HG03066 (cell line): Measurements from ENCODE around the gene LRRC73.
"Not testable (repeated sequence)": the region's sequence is repeated elsewhere in the genome, so short reads cannot be mapped to it uniquely, and the experiment has no call there.

ENCODE experiments used
- ATAC-seq: cut with Tn5 transposase; IDR thresholded peaks from one replicate; pipeline ENCODE4 v1.9.1; 2021; ENCODE audit warnings: low read depth; ENCODE audit not compliant: unreplicated experiment

LRRC73 gene

DNA sequence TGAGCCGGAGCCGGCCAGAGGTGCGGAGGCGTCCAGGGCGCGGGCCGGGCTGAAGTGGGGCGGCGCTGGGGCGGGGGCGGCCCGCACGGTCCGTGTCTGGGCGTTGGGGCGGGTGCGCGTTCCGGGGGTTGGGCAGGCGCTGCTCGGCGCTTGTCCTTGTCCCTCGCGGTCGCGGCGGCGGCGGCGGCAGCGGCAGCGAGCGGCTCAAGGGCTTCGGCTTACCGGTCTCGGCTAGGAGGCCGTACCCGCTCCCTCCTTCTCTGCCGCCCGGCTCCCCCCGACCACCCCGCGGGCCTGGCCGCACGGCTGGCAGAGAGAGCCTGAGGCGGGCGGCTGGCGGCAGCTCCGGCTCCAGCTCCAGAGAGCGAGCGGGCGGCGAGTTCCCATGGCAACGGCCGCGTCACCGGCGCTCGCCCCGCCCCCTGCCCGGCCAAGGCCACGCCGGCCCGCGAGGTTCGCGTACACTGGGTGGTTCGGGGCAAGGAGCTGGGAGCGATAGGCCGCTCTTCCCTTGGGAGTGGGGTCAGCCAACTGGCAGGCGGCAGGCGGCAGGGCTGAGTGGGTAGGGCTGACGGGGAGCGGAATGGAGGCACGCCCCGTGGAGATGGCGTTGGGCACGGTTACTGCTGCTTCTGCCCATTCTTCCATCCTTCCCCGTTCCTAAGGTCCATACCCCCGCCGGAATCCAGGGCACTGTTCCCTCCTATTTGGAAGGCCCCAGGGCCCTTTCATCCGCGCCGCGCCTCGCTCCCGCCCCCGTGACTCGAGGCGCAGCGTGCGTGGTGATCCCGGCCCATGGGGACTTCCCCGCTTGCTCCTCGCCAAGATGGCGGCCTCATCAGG, at the start of gene LRRC73:
Gene LRRC73, minus strand, starts transcription at position 363 of the 843 bp plus-strand sequence. CDS start 561 bp downstream, outside the sequence.
- peak; percentile 64 for ATAC-seq

- no peak for ATAC-seq
Observed at GRCh38 chr6:43559328-43559727, 49.2 kb upstream of the LRRC73 start.

- not testable (repeated sequence) for ATAC-seq
Observed at GRCh38 chr6:43557620-43558019, 47.5 kb upstream of the LRRC73 start.

GRCh38 chr6:43547222-43547621, 37.1 kb upstream of the LRRC73 start:
- ATAC-seq = no peak

- ATAC-seq = no peak
Observed at GRCh38 chr6:43544461-43544860, 34.3 kb upstream of the LRRC73 start.

GRCh38 chr6:43541774-43542471, 31.8 kb upstream of the LRRC73 start:
- ATAC-seq = peak; percentile 80

DNA sequence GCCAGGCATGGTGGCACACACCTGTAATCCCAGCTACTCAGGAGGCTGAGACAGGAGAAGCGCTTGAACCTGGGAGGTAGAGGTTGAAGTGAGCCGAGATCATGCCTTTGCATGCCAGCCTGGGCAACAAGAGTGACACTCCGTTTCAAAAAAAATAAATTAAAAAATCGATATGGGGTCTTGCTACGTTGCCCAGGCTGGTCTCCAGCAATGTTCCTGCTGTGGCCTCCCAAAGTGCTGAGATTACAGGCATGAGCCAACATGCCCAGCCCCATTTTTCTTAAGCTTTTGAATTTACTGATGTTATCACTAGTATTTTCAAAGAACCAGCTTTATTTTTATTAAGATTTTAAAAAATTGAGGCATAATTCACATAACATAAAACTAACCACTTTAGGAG, 30.4 kb upstream of the LRRC73 start:
- no peak for ATAC-seq

DNA sequence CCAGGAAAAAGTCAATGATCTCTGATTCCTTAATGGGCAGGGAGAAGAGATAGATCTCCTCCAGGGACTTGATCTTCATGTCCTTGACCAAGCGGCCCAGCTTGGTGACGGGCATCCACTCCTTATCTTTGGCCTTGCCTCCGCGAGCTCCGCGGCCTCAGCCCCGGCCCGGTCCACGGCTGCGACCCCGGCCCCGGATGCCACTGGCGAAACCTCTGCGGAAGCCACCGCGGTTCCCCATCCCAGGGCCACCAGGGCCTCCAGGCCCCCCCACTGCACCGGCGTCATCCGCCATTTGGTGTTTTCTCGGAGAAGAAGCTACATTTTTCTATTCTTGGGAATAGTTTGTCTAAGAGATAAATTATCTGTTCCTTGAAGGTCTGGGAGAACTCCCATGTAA, 29.3 kb upstream of the LRRC73 start:
- not testable (repeated sequence) for ATAC-seq

DNA sequence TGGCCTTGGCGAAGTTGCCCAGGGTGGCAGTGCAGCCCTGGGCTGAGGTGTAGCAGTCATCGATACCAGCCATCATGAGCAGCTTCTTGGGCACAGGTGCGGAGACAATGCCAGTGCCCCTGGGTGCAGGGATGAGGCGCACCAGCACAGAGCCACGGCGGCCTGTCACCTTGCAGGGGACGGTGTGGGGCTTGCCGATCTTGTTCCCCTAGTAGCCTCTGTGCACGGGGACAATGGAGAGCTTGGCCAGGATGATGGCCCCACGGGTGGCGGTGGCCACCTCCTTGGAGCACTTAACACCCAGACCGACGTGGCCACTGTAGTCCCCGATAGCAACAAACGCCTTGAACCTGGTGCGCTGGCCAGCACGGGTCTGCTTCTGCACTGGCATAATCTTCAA, 28.8 kb upstream of the LRRC73 start:
- not testable (repeated sequence) for ATAC-seq

DNA sequence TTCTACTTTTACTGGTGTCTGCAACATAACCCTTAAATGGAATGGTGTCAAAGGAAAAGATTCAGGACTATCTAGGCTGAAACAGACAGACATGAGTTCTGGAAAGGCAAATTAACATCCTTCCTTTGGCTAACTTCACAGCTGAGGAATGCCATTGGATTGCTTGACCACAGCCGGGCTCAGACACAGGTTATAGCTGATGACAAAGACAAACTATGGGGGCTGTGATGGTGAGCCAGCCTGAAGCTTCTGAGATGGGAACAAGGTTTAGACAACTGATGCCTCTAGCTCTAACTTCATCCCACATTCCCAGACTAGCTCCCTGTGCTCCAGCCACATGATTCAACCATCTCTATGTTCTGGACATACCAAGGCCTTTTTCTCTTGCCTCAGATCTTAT, 22.1 kb upstream of the LRRC73 start:
- no peak for ATAC-seq

- no peak for ATAC-seq
Observed at GRCh38 chr6:43524483-43524961, 14.4 kb upstream of the LRRC73 start.

DNA sequence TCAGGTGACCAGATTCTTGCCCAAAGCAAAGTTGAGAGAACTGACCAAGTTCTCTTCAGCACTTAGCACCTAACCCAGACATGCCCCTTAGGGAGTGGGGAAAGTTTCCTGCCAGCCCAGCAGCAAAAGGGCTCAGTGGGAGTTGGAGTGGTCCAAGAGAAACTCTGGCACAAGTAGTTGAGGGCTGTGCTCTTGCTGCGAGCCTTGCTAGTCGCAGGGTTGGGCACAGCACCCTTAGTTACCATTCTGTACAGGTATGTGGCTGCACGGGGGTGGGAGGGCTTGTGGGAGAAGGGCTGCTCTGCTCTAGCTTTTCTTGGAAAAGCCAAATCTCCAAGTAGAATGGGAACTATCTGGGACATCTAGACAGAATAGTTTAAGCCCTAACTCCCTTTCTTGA, 13.1 kb upstream of the LRRC73 start:
- no peak for ATAC-seq

DNA sequence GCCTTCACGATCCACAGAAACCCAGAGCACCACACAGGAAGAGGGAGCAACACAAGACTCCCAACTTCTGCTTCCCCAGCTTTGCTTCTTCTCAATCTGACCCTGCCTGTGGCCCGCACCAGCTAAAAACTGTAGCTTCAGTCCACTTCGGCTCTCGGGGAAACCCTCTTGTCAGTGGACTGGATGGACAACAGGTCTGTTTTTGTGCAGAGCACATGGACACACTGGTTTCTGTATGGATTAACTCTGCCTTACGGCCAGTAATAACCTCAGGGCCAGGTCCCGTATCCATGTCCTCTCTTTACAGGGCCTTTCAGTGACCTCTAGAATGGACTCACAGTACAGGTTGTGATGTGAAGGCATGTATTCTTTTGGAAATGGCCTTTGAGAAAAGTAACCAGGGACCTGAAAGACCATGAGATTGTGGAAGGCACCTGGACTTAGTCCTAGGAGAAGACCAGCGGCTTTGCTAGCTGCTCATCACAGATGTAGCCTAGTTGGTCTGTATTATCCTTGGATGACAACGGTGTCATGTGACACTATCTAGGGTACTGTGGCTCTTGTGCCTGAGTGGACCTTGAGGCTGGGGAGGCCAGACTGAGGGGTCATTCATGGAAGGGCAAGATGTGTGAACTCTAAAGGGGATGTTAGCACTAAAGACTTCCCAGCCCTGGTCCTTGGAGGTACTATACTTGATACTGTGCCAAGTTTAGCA, 12.6 kb upstream of the LRRC73 start:
- ATAC-seq = no peak

GRCh38 chr6:43521836-43522235, 11.7 kb upstream of the LRRC73 start:
- no peak for ATAC-seq

GRCh38 chr6:43520097-43520496, 10.0 kb upstream of the LRRC73 start:
- ATAC-seq = no peak

DNA sequence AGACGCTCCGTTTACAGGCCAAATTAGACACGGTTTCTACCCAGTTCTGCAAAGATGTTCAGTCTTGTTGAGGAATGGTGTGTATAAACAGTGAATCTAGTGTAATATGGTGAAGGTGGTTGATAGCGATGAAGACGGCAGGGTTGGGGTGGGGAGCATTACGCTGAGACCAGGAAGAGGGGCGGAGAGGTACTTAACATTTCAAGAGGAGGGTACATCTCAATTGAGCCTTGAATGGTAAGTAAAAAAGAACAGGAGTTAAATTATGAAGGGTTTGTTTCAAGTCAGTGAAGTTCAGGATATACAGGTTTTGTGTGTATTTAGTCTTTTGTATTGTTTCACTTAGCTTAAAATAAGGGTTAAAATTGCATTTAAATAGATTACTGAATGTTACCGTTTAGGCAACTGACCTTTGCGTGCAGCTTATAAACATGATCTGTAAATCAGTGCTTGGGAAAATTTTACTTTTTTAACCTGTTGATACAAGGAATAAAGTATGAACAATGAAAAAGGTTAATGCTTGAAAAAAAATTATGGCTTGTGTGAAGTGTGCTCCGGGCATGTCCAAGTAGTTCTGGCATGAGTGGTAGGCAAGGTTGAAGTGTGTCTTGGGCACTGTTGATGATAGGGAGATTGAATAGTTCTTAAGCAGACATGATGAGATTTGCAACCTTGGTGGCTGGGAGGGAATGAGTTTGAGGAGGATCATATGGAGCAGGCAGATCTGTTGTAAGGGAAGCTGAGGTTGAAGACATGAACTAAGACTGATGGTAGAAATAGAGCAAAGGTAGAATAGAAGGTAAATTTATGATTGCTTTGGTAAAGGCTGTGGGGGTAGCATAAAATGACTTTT, 7.6 kb upstream of the LRRC73 start:
- ATAC-seq = no peak

DNA sequence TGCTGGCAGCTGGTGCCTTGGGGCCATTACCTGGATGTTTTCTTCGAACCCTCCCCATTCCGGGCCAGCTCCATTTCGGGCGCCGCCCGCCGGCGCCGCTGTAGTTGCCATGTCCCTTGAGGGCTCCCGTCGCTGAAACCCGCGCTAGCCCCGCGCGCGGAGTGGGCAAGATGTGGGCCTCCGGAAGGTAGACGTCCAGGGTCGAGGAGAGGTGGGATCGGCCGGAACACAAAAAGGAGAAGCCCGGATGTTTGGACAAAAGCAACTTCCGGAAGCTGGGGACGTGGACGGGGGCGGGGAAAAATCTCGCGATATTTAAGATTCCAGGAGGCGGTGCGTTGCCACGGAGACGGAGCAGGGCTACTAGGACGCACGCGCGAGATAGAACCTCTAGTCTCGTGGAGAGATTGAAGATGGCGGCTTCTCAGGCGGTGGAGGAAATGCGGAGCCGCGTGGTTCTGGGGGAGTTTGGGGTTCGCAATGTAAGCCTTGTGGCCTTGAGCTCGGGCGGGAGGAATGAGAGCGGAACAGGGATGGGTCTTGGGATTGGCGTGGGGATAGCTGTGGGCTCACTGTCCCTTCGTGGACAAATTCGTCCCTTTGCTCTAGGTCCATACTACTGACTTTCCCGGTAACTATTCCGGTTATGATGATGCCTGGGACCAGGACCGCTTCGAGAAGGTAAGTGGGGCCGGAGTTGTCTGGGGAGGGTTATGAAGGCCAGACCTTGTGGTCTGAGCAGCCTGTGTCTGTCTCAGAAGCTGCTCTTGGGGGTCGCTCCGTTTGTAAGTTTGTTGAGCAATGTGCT, 6.8 kb upstream of the LRRC73 start, which contains the start of the genes POLR1C and YIPF3:
Gene POLR1C, plus strand, starts transcription at position 393 of the 808 bp plus-strand sequence. Its CDS starts 21 bp downstream, at position 414.
Gene YIPF3, minus strand, starts transcription at position 230 of the 808 bp plus-strand sequence. Its CDS starts 119 bp downstream, at position 111.
- ATAC-seq = peak; percentile 84

DNA sequence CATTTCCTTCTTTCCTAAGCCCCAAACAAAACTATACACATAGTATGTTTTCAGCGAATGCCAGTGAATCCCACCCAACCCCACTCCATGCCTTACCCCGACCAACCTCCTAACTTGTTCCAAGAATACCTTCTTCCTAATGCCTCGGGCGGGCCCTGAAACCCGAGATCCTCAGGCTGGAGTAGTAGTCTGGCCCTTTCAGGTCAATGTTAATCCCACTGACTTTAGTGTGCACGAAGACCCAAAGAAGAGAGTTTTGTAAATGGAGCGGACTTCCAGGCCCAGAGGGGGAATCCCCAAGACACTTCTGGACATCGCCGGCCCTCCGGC, 6.2 kb upstream of the LRRC73 start:
- no peak for ATAC-seq

DNA sequence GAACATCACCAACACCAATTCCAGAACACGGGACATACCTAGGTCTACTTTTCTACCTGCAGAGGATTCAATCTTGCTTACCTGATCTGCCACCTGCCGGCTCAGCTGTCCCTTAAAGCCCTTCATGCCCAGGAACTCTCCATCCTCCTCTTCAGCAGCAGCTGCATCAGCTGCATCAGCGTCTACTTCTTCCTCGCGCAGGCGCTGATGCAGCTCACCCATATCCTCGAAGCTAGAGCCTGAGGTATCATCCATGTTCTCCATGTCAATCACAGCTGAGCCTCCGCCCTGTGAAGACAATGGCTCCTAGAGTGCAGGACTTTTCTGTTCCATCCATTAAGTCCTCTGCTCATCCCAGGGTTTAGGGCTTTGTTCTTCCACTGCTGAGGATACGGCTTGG, 5.7 kb upstream of the LRRC73 start:
- no peak for ATAC-seq
